A549 (cell line): Measurements from ENCODE around the gene GALNT7. TPM values are rescaled to one million over a fixed set of nuclear protein-coding genes. Genes with fewer than 3 reads are reported as not detected.

Experiments used
- ATAC-seq, 2 experiments: fragments of 200-7000 bp in 1 of 2; fragments of >200 bp in 1 of 2; cut with Nextera tagmentation in 1 of 2; cut with Tn5 transposase in 1 of 2; 3 replicates each; pipeline versions ENCODE4 v1.8.0 to v1.9.1; 2018 to 2020; ENCODE audit warnings: mild to moderate bottlenecking in 1 of 2, moderate library complexity in 1 of 2
- CTCF ChIA-PET: fragments of 300-600 bp; sonication (Branson Sonifier 250); formaldehyde crosslinking; extraction: SDS; loops from one replicate; lab custom pipeline; 2021; ENCODE audit warnings: antibody characterized with exemption, inconsistent platforms; lab: Yijun Ruan, JAX
- POLR2A ChIA-PET: fragments of 350-600 bp; formaldehyde crosslinking; extraction: SDS; loops from one replicate; lab custom pipeline; 2021; ENCODE audit warnings: antibody characterized with exemption, inconsistent platforms; lab: Yijun Ruan, JAX
- DNase-seq, 2 experiments: peaks; one replicate each; pipeline versions ENCODE4 v3.0.0 to v3.0.0-alpha.2; 2011 to 2016; ENCODE audit warnings: low read depth in 1 of 2, low spot score in 1 of 2
- FAIRE-seq: peaks from 2 replicates; lab custom pipeline; 2011; peaks lifted over from hg19 to GRCh38; lab: Jason Lieb, UNC
- H3K27ac ChIP-seq, 2 experiments: fragments of >200 bp; sonication (Bioruptor Twin); formaldehyde crosslinking; 3 replicates each; pipeline ENCODE4 v1.5.1; 2016 to 2017
- H3K4me1 ChIP-seq: fragments of >200 bp; sonication (Bioruptor Twin); formaldehyde crosslinking; 3 replicates; pipeline ENCODE4 v1.6.1; 2016
- H3K4me2 ChIP-seq: fragments of >200 bp; sonication (Bioruptor Twin); formaldehyde crosslinking; 3 replicates; pipeline ENCODE4 v1.6.1; 2016
- H3K4me3 ChIP-seq: fragments of >200 bp; sonication (Bioruptor Twin); formaldehyde crosslinking; 3 replicates; pipeline ENCODE4 v1.5.1; 2016
- H3K9me3 ChIP-seq: fragments of >200 bp; sonication (Bioruptor Twin); formaldehyde crosslinking; 3 replicates; pipeline ENCODE4 v1.6.1; 2016
- CBX2 ChIP-seq: fragments of 200-600 bp; sonication (generic); IDR thresholded peaks from 2 replicates; pipeline ENCODE4 v1.6.1; 2016; ENCODE audit warnings: low read depth, mild to moderate bottlenecking, borderline replicate concordance
- CEBPB ChIP-seq, 2 experiments: fragments of >200 bp in 1 of 2; sonication (Bioruptor Twin) in 1 of 2; formaldehyde crosslinking in 1 of 2; IDR thresholded peaks; 2 replicates each; pipeline ENCODE4 v1.6.1; 2012 to 2016
- CHD4 ChIP-seq: fragments of 200-600 bp; sonication (generic); IDR thresholded peaks from 2 replicates; pipeline ENCODE4 v1.6.1; 2016; ENCODE audit warnings: antibody characterized with exemption, mild to moderate bottlenecking, borderline replicate concordance
- EP300 ChIP-seq, 2 experiments: fragments of >200 bp; sonication (Bioruptor Twin); formaldehyde crosslinking; IDR thresholded peaks; 2 replicates in 1 of 2; 3 replicates in 1 of 2; pipeline ENCODE4 v1.6.1; 2016 to 2017
- FOSL2 ChIP-seq, 2 experiments: fragments of 450-650 bp in 1 of 2; fragments of >200 bp in 1 of 2; sonication (Bioruptor Twin) in 1 of 2; formaldehyde crosslinking; IDR thresholded peaks; 2 replicates each; pipeline versions ENCODE4 v1.5.0 to v1.6.1; 2016 to 2020; ENCODE audit warnings: mild to moderate bottlenecking in 1 of 2, moderate library complexity in 1 of 2
- GATA3 ChIP-seq: IDR thresholded peaks from 2 replicates; pipeline ENCODE4 v1.6.1; 2012; ENCODE audit warnings: borderline replicate concordance
- HOXA7 ChIP-seq: fragments of 250-450 bp; sonication (Bioruptor Pico); IDR thresholded peaks from 2 replicates; pipeline ENCODE4 v1.5.0; 2020; ENCODE audit warnings: mild to moderate bottlenecking, moderate library complexity
- JUN ChIP-seq, 2 experiments: fragments of >200 bp; sonication (Bioruptor Twin); formaldehyde crosslinking; IDR thresholded peaks; 2 replicates in 1 of 2; 3 replicates in 1 of 2; pipeline ENCODE4 v1.6.1; 2016 to 2017
- JUNB ChIP-seq: fragments of >200 bp; sonication (Bioruptor Twin); formaldehyde crosslinking; IDR thresholded peaks from 2 replicates; pipeline ENCODE4 v1.6.1; 2016
- MAZ ChIP-seq: fragments of 150-350 bp; IDR thresholded peaks from 2 replicates; pipeline ENCODE4 v1.6.1; 2014; ENCODE audit warnings: antibody characterized with exemption, low read depth, low read length, borderline replicate concordance
- RAD21 ChIP-seq, 2 experiments: fragments of >200 bp in 1 of 2; sonication (Bioruptor Twin) in 1 of 2; formaldehyde crosslinking in 1 of 2; IDR thresholded peaks in 1 of 2; conservative IDR thresholded peaks in 1 of 2; 2 replicates in 1 of 2; 3 replicates in 1 of 2; pipeline ENCODE4 v1.6.1; 2012 to 2018; ENCODE audit warnings: inconsistent platforms in 1 of 2
- RARB ChIP-seq: fragments of 250-450 bp; sonication (Bioruptor Pico); IDR thresholded peaks from 2 replicates; pipeline ENCODE4 v1.8.0; 2021; ENCODE audit warnings: mild to moderate bottlenecking, moderate library complexity
- SMC3 ChIP-seq: fragments of >200 bp; sonication (Bioruptor Twin); formaldehyde crosslinking; IDR thresholded peaks from 3 replicates; pipeline ENCODE4 v1.6.1; 2018; ENCODE audit warnings: inconsistent platforms
- TFCP2L1 ChIP-seq: fragments of 250-450 bp; sonication (Bioruptor Pico); IDR thresholded peaks from 2 replicates; pipeline ENCODE4 v1.5.0; 2021; ENCODE audit warnings: mild to moderate bottlenecking
- TP53 ChIP-seq: fragments of 250-450 bp; sonication (Bioruptor Pico); IDR thresholded peaks from 2 replicates; pipeline ENCODE4 v1.5.0; 2021; ENCODE audit warnings: mild to moderate bottlenecking, moderate library complexity
- ZC3H11A ChIP-seq: fragments of 450-650 bp; IDR thresholded peaks from 2 replicates; pipeline ENCODE4 v1.6.1; 2014; ENCODE audit warnings: antibody characterized with exemption, mild to moderate bottlenecking
- WGBS: methylation state at CpG from one replicate; pipeline ENCODE4 v1.1.6; 2017; ENCODE audit errors: missing lambda C conversion rate; 5-methylcytosine and 5-hydroxymethylcytosine counted together
- polyA plus RNA-seq, 4 experiments: library from polyadenylated mRNA; depleted of rRNA in 3 of 4; stranded (reverse); fragments of >200 nt; fragmentation: RNase III in 1 of 4; extraction: RNeasy Plus Mini Kit Qiagen cat#74134 plus additional on column Dnase treatment in 1 of 4; gene quantifications; 2 replicates in 3 of 4; 3 replicates in 1 of 4; pipeline ENCODE4 v1.2.3, GENCODE V29; 2011 to 2017
- TF ChIP-seq, protein P1 (sequence below): fragments of 250-450 bp; sonication (Bioruptor Pico); IDR thresholded peaks from 2 replicates; pipeline ENCODE4 v1.5.0; 2021; ENCODE audit warnings: mild to moderate bottlenecking, moderate library complexity, borderline replicate concordance
- TF ChIP-seq, protein P2 (sequence below): IDR thresholded peaks from 2 replicates; pipeline ENCODE4 v1.6.1; 2012
- TF ChIP-seq, protein P3 (sequence below): fragments of 200-600 bp; sonication (generic); IDR thresholded peaks from 2 replicates; pipeline ENCODE4 v1.6.1; 2016; ENCODE audit warnings: antibody characterized with exemption, mild to moderate bottlenecking, moderate library complexity
- TF ChIP-seq, protein P4 (sequence below): fragments of >200 bp; sonication (Bioruptor Twin); formaldehyde crosslinking; IDR thresholded peaks from 3 replicates; pipeline ENCODE4 v1.6.1; 2016

The GALNT7 gene
- polyA plus RNA-seq, 2 of the 4 experiments (the other 2 are of a cell fraction) = 28.8 to 63.6 TPM

DNA sequence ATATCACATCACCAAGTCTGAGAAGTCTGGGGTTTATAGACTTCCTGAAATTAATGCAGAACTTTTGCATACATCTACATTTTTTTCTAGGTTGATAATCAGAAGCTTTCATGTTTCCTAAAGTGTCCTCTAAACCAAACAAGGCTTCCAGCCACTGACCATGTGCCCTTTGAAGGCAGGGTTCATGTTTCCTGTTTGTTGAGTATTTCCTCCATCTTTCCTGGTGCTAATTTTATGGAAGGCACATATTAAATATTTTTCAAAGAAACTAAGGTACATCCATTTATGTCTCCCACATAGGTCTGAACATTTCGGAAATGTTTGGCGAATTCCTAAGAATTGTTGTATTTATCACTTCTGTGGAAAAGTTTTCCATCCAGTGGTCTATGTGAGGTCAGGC, 5.6 kb downstream of the GALNT7 start (continued):
- TF ChIP-seq, protein P1, sequence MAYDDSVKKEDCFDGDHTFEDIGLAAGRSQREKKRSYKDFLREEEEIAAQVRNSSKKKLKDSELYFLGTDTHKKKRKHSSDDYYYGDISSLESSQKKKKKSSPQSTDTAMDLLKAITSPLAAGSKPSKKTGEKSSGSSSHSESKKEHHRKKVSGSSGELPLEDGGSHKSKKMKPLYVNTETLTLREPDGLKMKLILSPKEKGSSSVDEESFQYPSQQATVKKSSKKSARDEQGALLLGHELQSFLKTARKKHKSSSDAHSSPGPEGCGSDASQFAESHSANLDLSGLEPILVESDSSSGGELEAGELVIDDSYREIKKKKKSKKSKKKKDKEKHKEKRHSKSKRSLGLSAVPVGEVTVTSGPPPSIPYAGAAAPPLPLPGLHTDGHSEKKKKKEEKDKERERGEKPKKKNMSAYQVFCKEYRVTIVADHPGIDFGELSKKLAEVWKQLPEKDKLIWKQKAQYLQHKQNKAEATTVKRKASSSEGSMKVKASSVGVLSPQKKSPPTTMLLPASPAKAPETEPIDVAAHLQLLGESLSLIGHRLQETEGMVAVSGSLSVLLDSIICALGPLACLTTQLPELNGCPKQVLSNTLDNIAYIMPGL = no peak

DNA sequence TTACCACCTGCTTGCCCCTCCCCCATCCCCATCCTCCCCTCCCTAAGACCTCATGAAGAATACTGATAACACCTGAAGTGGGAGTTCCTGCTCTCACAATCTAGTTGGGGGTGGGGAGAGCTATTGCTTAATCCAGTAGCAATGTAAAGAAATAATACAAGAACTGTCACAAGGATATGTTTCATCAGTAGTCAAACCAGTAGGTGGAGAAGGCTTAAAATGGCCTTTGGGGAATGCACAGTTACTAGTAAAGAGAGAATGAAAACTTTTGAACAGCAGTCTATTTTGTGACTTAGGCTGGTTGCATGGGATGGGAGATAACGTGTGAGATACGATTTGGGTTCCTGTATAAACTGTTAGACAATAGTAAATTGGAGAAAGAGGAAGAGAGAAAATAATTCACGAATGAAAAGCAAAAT, 6.0 kb downstream of the GALNT7 start:
- H3K4me2 ChIP-seq = peak overlapping the region; percentile 32; the same call in 1 of the 3 replicates
- ChIA-PET CTCF (interaction anchor here (1.8 kb wide), 1 partner anchor 161 kb away, joined by 5 read pairs; no protein-coding TSS in a partner anchor), POLR2A (no interaction called here)
- H3K4me1 ChIP-seq = peaks cover 74% of the 10 kb centered on the region
- H3K9me3 ChIP-seq = no peaks in the 10 kb centered on the region
- no peak overlapping the region for H3K27ac ChIP-seq
- H3K4me3 ChIP-seq = no peak overlapping the region
- FAIRE-seq (no peak), ATAC-seq (no peak), DNase-seq (no peak)
- TF ChIP-seq, protein P2, sequence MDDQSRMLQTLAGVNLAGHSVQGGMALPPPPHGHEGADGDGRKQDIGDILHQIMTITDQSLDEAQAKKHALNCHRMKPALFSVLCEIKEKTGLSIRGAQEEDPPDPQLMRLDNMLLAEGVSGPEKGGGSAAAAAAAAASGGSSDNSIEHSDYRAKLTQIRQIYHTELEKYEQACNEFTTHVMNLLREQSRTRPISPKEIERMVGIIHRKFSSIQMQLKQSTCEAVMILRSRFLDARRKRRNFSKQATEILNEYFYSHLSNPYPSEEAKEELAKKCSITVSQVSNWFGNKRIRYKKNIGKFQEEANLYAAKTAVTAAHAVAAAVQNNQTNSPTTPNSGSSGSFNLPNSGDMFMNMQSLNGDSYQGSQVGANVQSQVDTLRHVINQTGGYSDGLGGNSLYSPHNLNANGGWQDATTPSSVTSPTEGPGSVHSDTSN = no peak
- TF ChIP-seq ZC3H11A (no peak), SMC3 (no peak), JUNB (no peak), TFCP2L1 (CRISPR knock-in tag) (no peak), GATA3 (no peak), HOXA7 (CRISPR knock-in tag) (no peak), CBX2 (no peak), CEBPB (IDR thresholded peaks at IDR 0.05) (no peak; a peak in 1 of 4 replicates), MAZ (no peak), TP53 (CRISPR knock-in tag) (no peak), RAD21 (conservative IDR thresholded peaks at IDR 0.05 in 1 of 2, IDR thresholded peaks at IDR 0.05 in 1 of 2) (no peak), JUN (IDR thresholded peaks at IDR 0.05) (no peak), CHD4 (no peak), RARB (CRISPR knock-in tag) (no peak), EP300 (IDR thresholded peaks at IDR 0.05) (no peak), FOSL2 (IDR thresholded peaks at IDR 0.05) (no peak), FOSL2 (CRISPR knock-in tag; IDR thresholded peaks at IDR 0.05) (no peak)
- TF ChIP-seq, protein P3, sequence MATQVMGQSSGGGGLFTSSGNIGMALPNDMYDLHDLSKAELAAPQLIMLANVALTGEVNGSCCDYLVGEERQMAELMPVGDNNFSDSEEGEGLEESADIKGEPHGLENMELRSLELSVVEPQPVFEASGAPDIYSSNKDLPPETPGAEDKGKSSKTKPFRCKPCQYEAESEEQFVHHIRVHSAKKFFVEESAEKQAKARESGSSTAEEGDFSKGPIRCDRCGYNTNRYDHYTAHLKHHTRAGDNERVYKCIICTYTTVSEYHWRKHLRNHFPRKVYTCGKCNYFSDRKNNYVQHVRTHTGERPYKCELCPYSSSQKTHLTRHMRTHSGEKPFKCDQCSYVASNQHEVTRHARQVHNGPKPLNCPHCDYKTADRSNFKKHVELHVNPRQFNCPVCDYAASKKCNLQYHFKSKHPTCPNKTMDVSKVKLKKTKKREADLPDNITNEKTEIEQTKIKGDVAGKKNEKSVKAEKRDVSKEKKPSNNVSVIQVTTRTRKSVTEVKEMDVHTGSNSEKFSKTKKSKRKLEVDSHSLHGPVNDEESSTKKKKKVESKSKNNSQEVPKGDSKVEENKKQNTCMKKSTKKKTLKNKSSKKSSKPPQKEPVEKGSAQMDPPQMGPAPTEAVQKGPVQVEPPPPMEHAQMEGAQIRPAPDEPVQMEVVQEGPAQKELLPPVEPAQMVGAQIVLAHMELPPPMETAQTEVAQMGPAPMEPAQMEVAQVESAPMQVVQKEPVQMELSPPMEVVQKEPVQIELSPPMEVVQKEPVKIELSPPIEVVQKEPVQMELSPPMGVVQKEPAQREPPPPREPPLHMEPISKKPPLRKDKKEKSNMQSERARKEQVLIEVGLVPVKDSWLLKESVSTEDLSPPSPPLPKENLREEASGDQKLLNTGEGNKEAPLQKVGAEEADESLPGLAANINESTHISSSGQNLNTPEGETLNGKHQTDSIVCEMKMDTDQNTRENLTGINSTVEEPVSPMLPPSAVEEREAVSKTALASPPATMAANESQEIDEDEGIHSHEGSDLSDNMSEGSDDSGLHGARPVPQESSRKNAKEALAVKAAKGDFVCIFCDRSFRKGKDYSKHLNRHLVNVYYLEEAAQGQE = no peak
- TF ChIP-seq, protein P1 = no peak
- TF ChIP-seq, protein P4, sequence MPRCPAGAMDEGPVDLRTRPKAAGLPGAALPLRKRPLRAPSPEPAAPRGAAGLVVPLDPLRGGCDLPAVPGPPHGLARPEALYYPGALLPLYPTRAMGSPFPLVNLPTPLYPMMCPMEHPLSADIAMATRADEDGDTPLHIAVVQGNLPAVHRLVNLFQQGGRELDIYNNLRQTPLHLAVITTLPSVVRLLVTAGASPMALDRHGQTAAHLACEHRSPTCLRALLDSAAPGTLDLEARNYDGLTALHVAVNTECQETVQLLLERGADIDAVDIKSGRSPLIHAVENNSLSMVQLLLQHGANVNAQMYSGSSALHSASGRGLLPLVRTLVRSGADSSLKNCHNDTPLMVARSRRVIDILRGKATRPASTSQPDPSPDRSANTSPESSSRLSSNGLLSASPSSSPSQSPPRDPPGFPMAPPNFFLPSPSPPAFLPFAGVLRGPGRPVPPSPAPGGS = no peak
- WGBS = 82% methylated on average over 3 of the region's 3 CpGs
